HG02970 (cell line): ENCODE data around the gene KCTD11.

Source experiments
- ATAC-seq: cut with Tn5 transposase; IDR thresholded peaks from one replicate; pipeline ENCODE4 v1.9.1; 2021; ENCODE audit warnings: mild to moderate bottlenecking, moderate library complexity, moderate number of reproducible peaks; ENCODE audit not compliant: unreplicated experiment, low FRiP score

KCTD11 gene

GRCh38 chr17:7396147-7396546, 44.2 kb downstream of the KCTD11 start:
- no peak for ATAC-seq

GRCh38 chr17:7398612-7399011, 46.6 kb downstream of the KCTD11 start:
- ATAC-seq = no peak

GRCh38 chr17:7403043-7403726, 51.2 kb downstream of the KCTD11 start:
- no peak for ATAC-seq

- ATAC-seq = no peak
Measured at GRCh38 chr17:7403727-7403976, 51.7 kb downstream of the KCTD11 start.

DNA sequence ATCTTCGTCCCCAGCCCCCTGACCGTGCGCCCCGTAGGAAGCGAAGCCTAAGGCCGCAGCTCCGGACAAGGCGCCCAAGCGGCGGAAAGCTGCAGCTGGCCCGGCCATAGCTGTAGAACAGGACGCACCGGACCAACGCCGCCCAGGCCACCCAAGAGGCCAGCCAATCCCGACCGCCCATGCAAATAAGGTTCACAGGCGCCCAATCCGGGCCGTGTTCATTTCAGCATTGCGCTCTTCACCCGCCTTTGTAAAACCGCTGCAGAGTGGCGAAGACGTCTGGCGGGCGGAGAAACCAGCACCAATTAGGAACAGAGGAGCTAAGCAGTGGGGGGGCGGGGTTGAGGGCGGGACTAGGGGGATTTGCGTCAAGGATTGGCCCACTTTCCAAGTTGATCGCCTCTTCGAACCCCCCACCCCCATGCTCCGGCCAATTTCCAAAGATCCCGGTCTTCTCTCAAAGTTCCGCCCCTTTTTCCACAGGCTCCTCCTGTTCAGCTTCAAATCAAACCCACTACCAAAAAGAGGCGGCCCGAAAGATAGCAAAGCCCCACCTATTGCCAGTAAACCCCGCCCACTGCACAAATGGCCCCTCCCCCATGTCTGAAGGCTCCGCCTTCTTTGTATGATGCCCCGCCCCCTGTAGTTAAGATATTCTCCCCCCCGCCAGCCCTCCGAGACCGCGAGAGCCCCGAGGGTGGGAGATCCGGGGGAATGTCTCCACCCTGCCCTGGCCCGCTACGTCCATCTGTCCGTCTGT, 52.2 kb downstream of the KCTD11 start, which contains the start of gene TMEM256:
Gene TMEM256, minus strand, starts transcription at position 121 of the 760 bp plus-strand sequence. Its CDS starts 13 bp downstream, at position 108.
- ATAC-seq = peak; percentile 87
